ENCODE data around the gene FBXO10. TPM values are rescaled to one million over a fixed set of nuclear protein-coding genes. Genes with fewer than 3 reads are reported as not detected.

The FBXO10 gene
- total and polyA plus RNA-seq, 2 donors from 2014 or later, result 6.2 to 6.7 TPM

GRCh38 chr9:37542895-37543294, 33.3 kb downstream of the FBXO10 start:
- Histone ChIP-seq H3K9ac (ENCODE audit: low read length in 3 of 3) (no peak overlapping the region), H3K27me3 (ENCODE audit: control insufficient read depth, insufficient read depth, low read length) (no peaks in the 10 kb centered on the region), H3K9me3 (ENCODE audit: control insufficient read depth in 2 of 3, insufficient read depth in 1 of 3, low read length in 3 of 3) (no peaks in the 10 kb centered on the region), H3K4me3 (ENCODE audit: low read length in 3 of 3) (no peak overlapping the region), H3K36me3 (ENCODE audit: control insufficient read depth in 2 of 3, insufficient read depth in 3 of 3, low read length in 3 of 3) (peaks cover 0 to 6% (median 0%) of the 10 kb centered on the region in 3 donors), H3K4me1 (ENCODE audit: control insufficient read depth in 2 of 3, insufficient read depth in 2 of 3, low read depth in 1 of 3, low read length in 3 of 3) (peaks cover 0 to 3% (median 0%) of the 10 kb centered on the region in 3 donors), H3K27ac (ENCODE audit: low read depth in 2 of 2, low read length in 2 of 2) (no peak overlapping the region)
- TF ChIP-seq CTCF (IDR thresholded peaks at IDR 0.05; ENCODE audit: borderline replicate concordance, extremely low read depth, insufficient read depth), result no peak
- intact Hi-C loops (cut with DNase I), result no loop called here
- FAIRE-seq (no peak), DNase-seq (no peak)

- DNase-seq (no peak), FAIRE-seq (no peak)
- no peak for TF ChIP-seq CTCF (IDR thresholded peaks at IDR 0.05; ENCODE audit: borderline replicate concordance, extremely low read depth, insufficient read depth)
- no peaks in the 10 kb centered on the region for H3K27me3 ChIP-seq (ENCODE audit: control insufficient read depth, insufficient read depth, low read length)
- H3K4me1 ChIP-seq (ENCODE audit: control insufficient read depth in 2 of 3, insufficient read depth in 2 of 3, low read depth in 1 of 3, low read length in 3 of 3), result peaks cover 0 to 3% (median 0%) of the 10 kb centered on the region in 3 donors
- no peak overlapping the region for H3K27ac ChIP-seq (ENCODE audit: low read depth in 2 of 2, low read length in 2 of 2)
- H3K9ac ChIP-seq (ENCODE audit: low read length in 3 of 3), result no peak overlapping the region
- intact Hi-C loops (cut with DNase I), result no loop called here
- H3K9me3 ChIP-seq (ENCODE audit: control insufficient read depth in 2 of 3, insufficient read depth in 1 of 3, low read length in 3 of 3), result no peaks in the 10 kb centered on the region
- no peak overlapping the region for H3K4me3 ChIP-seq (ENCODE audit: low read length in 3 of 3)
- H3K36me3 ChIP-seq (ENCODE audit: control insufficient read depth in 2 of 3, insufficient read depth in 3 of 3, low read length in 3 of 3), result peaks cover 0 to 6% (median 0%) of the 10 kb centered on the region in 3 donors
Observed at GRCh38 chr9:37542488-37542887, 33.7 kb downstream of the FBXO10 start.

GRCh38 chr9:37541465-37541864, 34.7 kb downstream of the FBXO10 start:
- intact Hi-C loops (cut with DNase I), result no loop called here
- no peaks in the 10 kb centered on the region for H3K9me3 ChIP-seq (ENCODE audit: control insufficient read depth in 2 of 3, insufficient read depth in 1 of 3, low read length in 3 of 3)
- peaks cover 0 to 12% (median 0%) of the 10 kb centered on the region in 3 donors for H3K36me3 ChIP-seq (ENCODE audit: control insufficient read depth in 2 of 3, insufficient read depth in 3 of 3, low read length in 3 of 3)
- TF ChIP-seq CTCF (IDR thresholded peaks at IDR 0.05; ENCODE audit: borderline replicate concordance, extremely low read depth, insufficient read depth), result no peak
- no peak for DNase-seq
- no peak for FAIRE-seq
- no peaks in the 10 kb centered on the region for H3K27me3 ChIP-seq (ENCODE audit: control insufficient read depth, insufficient read depth, low read length)
- H3K4me1 ChIP-seq (ENCODE audit: control insufficient read depth in 2 of 3, insufficient read depth in 2 of 3, low read depth in 1 of 3, low read length in 3 of 3), result peaks cover 0 to 3% (median 0%) of the 10 kb centered on the region in 3 donors
- no peak overlapping the region for H3K27ac ChIP-seq (ENCODE audit: low read depth in 2 of 2, low read length in 2 of 2)
- H3K9ac ChIP-seq (ENCODE audit: low read length in 3 of 3), result no peak overlapping the region
- H3K4me3 ChIP-seq (ENCODE audit: low read length in 3 of 3), result no peak overlapping the region

- no peak overlapping the region for H3K4me3 ChIP-seq (ENCODE audit: low read length in 3 of 3)
- no peak for FAIRE-seq
Observed at GRCh38 chr9:37540634-37541033, 35.5 kb downstream of the FBXO10 start.

More at GRCh38 chr9:37540634-37541033, 35.5 kb downstream of the FBXO10 start:
- Histone ChIP-seq H3K27ac (ENCODE audit: low read depth in 2 of 2, low read length in 2 of 2) (no peak overlapping the region), H3K27me3 (ENCODE audit: control insufficient read depth, insufficient read depth, low read length) (no peaks in the 10 kb centered on the region), H3K4me1 (ENCODE audit: control insufficient read depth in 2 of 3, insufficient read depth in 2 of 3, low read depth in 1 of 3, low read length in 3 of 3) (peaks cover 0 to 3% (median 0%) of the 10 kb centered on the region in 3 donors), H3K9me3 (ENCODE audit: control insufficient read depth in 2 of 3, insufficient read depth in 1 of 3, low read length in 3 of 3) (no peaks in the 10 kb centered on the region), H3K9ac (ENCODE audit: low read length in 3 of 3) (no peak overlapping the region), H3K36me3 (ENCODE audit: control insufficient read depth in 2 of 3, insufficient read depth in 3 of 3, low read length in 3 of 3) (peaks cover 0 to 15% (median 0%) of the 10 kb centered on the region in 3 donors)
- peak in 3 of 5 donors; percentile 24 to 82 (median 28) for DNase-seq
- TF ChIP-seq CTCF (IDR thresholded peaks at IDR 0.05; ENCODE audit: borderline replicate concordance, extremely low read depth, insufficient read depth), result no peak
- intact Hi-C loops (cut with DNase I), result no loop called here
